GM08714 (cell line): ENCODE data around the gene FKBP9.
"Not testable (repeated sequence)": the region's sequence is repeated elsewhere in the genome, so short reads cannot be mapped to it uniquely, and the experiment has no call there.

Source experiments
- H3K4me3 ChIP-seq: fragments of 200-500 bp; sonication (Bioruptor generic); 2 replicates; pipeline ENCODE4 v1.5.1; 2014; ENCODE audit warnings: mild to moderate bottlenecking, low read length, inconsistent platforms
- ZNF274 ChIP-seq: IDR thresholded peaks from 2 replicates; pipeline ENCODE4 v1.6.1; 2012; ENCODE audit warnings: mild to moderate bottlenecking, low read depth, low read length

FKBP9 gene

DNA sequence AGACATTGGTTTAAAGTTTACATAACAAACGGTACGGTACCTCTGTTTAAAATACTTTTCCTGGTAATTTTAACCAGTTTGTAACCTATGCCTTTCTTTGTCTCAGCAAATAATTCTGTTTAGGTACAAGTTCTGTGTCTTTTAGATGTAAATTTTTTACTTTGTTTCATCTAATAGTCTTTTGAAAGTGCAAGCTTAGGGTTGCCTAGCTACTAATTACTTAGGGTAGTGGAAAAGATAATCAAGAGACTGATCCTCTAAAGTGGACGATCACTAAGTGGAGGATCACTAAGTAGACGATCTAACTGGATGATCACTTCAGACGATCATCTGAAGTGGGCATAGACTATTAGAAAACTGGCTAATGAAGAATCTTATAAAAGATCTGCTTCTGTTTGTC lies 16.1 kb upstream of the FKBP9 start:
- TF ChIP-seq ZNF274 = no peak
- H3K4me3 ChIP-seq = no peak overlapping the region; the same call in 1 of the 2 replicates

GRCh38 chr7:32941681-32942414 lies 15.4 kb upstream of the FKBP9 start:
- no peak for TF ChIP-seq ZNF274
- H3K4me3 ChIP-seq = peak overlapping the region; percentile 80

DNA sequence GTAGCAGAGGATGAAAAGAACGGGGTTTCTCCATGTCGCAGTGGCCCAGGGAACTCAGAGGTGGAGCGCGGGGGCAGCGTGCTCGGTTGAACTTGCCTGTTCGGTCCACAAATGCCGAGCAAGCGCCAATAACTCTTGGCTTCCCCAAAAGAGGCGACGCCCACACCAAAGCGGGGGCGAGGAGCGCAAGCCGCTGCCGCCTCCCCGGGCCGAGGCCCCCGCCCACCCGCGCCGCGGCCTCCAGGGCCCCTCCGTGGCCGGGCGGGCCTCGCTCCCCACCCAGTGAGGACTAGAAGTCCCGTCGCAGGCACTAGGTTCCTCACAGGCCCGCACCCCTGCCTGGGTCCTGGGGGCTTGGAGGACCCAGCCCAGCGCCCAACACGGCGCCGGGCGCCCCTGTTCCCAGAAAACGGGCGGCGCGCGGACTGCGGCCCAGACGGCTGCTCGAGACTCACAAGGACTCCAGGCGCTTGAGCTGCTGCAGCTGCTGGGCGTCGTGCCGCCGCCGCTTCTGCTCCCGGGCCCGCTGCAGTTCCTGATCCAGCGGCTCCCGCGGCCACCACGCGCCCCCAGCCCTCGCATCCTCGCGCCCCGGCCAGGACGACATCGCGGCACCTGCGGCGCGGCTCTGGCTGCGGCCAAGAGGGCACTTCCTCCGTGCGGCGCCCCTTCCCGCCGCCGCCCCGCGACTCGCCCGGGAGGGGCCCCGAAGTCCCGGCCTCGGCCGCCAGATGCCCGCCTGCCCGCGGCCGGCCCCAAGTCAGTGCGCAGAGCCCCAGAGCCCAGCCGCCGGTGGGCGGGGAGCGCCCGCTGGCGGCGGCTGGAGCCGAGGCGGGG lies 14.6 kb upstream of the FKBP9 start:
- H3K4me3 ChIP-seq = peak overlapping the region; percentile 80

GRCh38 chr7:32943252-32944030 lies 13.8 kb upstream of the FKBP9 start:
- peak overlapping the region; percentile 80; the same call in 1 of the 2 replicates for H3K4me3 ChIP-seq
- no peak for TF ChIP-seq ZNF274

More for the DNA sequence above, 14.6 kb upstream of the FKBP9 start:
- no peak for TF ChIP-seq ZNF274

GRCh38 chr7:32947420-32947983 lies 9.7 kb upstream of the FKBP9 start:
- no peak for TF ChIP-seq ZNF274
- H3K4me3 ChIP-seq = no peak overlapping the region

GRCh38 chr7:32948202-32948601 lies 9.0 kb upstream of the FKBP9 start:
- TF ChIP-seq ZNF274 = no peak
- no peak overlapping the region for H3K4me3 ChIP-seq

DNA sequence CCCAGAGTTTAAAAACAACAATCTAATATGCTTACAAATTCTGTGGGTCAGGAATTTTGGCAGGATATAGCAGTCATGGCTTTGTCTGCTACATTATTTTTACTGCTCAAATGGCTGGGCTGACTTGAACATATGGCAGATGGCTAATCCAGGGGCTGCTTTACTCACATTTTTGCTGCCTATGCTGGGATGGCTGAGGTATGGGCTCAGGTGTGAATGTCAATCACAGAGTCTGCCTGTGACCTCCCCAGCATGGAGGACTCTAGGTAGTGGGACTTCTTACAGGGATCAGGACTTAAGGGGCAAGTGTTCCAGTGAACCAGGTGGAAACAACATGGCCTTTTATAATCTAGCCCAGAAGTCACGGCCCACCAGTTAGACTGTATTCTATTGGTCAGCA lies 4.4 kb upstream of the FKBP9 start:
- no peak overlapping the region for H3K4me3 ChIP-seq
- TF ChIP-seq ZNF274 = no peak

GRCh38 chr7:32958046-32959025 lies 1.1 kb downstream of the FKBP9 start:
- H3K4me3 ChIP-seq = peak overlapping the region; percentile 74; the same call in 1 of the 2 replicates
- no peak for TF ChIP-seq ZNF274

- H3K4me3 ChIP-seq = not testable (repeated sequence)
Measured at GRCh38 chr7:32963880-32964301, 6.7 kb downstream of the FKBP9 start.

GRCh38 chr7:32964461-32965159 lies 7.4 kb downstream of the FKBP9 start:
- not testable (repeated sequence) for H3K4me3 ChIP-seq

DNA sequence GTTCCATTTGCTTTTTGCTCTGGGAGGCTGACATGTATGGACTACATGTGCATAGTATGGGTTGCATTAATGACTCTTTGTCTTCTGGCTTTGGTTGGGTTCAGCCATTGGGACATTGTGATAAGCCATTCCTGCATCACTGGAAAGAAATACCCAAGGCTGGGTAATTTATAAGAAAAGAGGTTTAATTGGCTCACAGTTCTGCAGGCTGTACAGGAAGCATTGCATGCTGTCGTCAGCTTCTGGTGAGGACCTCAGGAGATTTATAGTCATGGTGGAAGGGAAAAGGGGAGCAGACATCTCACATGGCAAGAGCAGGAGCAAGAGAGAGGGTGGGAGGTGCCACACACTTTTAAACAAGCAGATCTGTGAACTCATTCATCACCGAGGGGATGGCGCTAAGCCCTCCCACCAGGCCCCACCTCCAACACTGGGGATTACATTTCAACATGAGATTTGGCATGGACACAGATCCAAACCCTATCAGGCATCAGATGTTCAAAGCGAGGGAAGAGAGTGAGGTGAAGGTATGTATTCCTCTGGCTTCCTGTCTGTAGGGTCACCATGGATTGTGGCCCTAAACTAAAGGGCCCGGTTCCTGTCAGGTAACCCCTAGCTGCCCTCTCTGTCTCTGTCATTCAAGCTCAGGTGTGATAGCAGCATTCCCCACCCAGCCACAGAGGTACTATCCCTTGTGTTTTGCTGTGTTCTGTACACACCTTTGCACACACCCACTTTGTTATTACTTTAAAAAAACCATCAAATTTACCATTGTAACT lies 9.4 kb downstream of the FKBP9 start:
- H3K4me3 ChIP-seq = not testable (repeated sequence)

GRCh38 chr7:32967268-32967582 lies 10.0 kb downstream of the FKBP9 start:
- not testable (repeated sequence) for H3K4me3 ChIP-seq

GRCh38 chr7:32971967-32972366 lies 14.7 kb downstream of the FKBP9 start:
- H3K4me3 ChIP-seq = not testable (repeated sequence)

DNA sequence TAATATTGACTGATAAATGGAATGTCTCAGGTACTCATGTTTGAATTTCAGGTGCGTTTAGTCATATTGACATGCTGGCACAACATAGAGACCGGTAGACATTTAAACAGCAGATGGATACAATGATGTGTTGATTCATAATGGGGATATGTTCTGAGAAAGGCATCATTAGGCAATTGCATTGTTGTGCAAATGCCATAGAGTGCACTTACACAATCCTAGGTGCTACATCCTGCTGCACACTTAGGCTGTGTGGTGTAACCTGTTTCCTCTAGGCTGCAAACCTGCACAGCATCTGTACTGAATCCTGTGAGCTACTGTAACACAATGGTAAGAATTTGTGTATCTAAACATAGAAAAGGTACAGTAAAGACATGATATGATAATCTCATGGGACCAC lies 19.9 kb downstream of the FKBP9 start:
- H3K4me3 ChIP-seq = not testable (repeated sequence)

- not testable (repeated sequence) for H3K4me3 ChIP-seq
Measured at GRCh38 chr7:32979246-32979645, 22.0 kb downstream of the FKBP9 start.

DNA sequence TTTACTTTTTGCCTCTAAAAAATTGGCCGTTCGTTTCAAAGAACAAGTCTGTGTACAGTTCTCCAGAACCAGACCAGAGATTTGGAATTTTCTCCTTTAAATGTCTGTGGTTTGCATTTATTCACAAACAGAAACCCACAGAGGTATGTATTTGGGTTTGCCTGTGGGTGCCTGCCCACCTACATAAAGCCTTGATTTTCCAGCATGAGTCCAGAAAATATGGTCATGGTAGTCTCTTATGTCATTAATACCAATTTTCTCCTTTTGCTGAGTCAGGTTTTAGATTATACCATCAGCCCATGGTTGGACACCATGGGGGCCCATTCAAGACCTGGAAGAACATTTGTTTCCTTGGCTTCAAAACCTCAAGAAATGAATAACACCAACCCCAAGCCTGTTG lies 22.7 kb downstream of the FKBP9 start:
- H3K4me3 ChIP-seq = not testable (repeated sequence)

GRCh38 chr7:32988148-32988547 lies 30.9 kb downstream of the FKBP9 start:
- H3K4me3 ChIP-seq = not testable (repeated sequence)
